GM10248 (cell line): ENCODE data around the gene PINLYP.

Source experiments
- CTCF ChIA-PET: fragments of 300-600 bp; sonication (Branson Sonifier 250); formaldehyde crosslinking; extraction: SDS; loops from one replicate; lab custom pipeline; 2021; ENCODE audit warnings: antibody characterized with exemption; lab: Yijun Ruan, JAX
- POLR2A ChIA-PET: fragments of 350-650 bp; sonication (Branson Sonifier 250); formaldehyde crosslinking; extraction: SDS; loops from one replicate; lab custom pipeline; 2020; ENCODE audit warnings: antibody characterized with exemption; lab: Yijun Ruan, JAX
- DNase-seq: peaks from one replicate; pipeline ENCODE4 v3.0.0; 2012; ENCODE audit errors: extremely low spot score
- TF ChIP-seq, protein P1 (sequence below): IDR thresholded peaks from 2 replicates; pipeline ENCODE4 v1.5.1; 2012; ENCODE audit warnings: mild to moderate bottlenecking, low read depth; ENCODE audit errors: extremely low read depth, missing control alignments, control extremely low read depth

The PINLYP gene

GRCh38 chr19:43589678-43590077 is 14.1 kb downstream of the PINLYP start:
- POLR2A ChIA-PET = no interaction called here
- no peak for DNase-seq
- TF ChIP-seq, protein P1, sequence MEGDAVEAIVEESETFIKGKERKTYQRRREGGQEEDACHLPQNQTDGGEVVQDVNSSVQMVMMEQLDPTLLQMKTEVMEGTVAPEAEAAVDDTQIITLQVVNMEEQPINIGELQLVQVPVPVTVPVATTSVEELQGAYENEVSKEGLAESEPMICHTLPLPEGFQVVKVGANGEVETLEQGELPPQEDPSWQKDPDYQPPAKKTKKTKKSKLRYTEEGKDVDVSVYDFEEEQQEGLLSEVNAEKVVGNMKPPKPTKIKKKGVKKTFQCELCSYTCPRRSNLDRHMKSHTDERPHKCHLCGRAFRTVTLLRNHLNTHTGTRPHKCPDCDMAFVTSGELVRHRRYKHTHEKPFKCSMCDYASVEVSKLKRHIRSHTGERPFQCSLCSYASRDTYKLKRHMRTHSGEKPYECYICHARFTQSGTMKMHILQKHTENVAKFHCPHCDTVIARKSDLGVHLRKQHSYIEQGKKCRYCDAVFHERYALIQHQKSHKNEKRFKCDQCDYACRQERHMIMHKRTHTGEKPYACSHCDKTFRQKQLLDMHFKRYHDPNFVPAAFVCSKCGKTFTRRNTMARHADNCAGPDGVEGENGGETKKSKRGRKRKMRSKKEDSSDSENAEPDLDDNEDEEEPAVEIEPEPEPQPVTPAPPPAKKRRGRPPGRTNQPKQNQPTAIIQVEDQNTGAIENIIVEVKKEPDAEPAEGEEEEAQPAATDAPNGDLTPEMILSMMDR = no peak
- CTCF ChIA-PET = interaction anchor here (1.0 to 4.0 kb wide), 3 partner anchors 35 to 142 kb away, joined by 3 to 13 read pairs (median 3); partner anchors contain the start of gene PHLDB3

DNA sequence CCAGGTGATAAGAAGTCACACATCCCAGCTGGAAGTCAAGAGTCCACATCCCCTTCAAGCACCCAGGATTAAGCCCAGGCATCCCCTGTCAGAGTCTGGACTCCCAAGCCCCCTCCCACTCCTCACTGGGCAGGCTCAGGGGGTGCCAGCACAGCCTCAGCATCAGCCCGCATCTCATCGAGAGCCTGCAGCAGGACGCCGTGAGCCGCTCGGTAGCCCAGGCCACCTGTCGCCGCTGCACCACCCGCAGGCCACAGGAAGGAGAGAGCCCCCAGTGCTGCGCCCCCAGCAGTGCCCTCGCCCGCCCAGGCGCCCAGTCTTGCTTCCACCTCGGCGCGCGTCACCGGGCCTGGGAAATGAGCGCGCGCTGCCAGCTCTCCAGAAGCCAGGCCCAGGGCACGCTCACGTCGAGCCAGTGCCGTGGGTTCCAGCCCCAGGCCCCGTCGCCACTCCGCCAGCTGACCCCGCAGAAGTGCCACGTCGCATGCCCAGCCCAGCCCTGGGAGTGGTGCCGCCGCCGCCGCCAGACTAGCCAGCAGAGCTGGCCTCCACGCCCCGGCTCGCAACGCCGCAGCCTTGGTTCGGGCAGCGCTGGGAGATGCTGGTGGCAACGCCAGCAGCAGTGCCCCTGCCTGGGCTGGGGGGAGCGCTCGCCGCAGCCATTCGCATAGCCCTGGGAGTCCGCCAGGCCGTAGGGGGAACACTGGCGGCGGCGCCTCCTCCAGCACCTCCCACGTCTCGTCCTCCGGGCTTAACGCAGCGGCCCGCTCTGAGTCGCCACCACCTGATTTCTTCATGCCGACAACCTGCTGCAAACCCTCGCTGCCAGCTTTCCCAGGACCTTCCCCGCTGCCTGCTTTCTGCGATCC is 16.5 kb downstream of the PINLYP start:
- POLR2A ChIA-PET = interaction anchor here (0.6 kb wide), 1 partner anchor 41 kb away, joined by 3 read pairs; no protein-coding TSS in a partner anchor
- TF ChIP-seq, protein P1 = no peak
- CTCF ChIA-PET = interaction anchor here (1.6 to 6.1 kb wide), 2 partner anchors 18 to 38 kb away, joined by 5 to 60 read pairs; no protein-coding TSS in a partner anchor
- no peak for DNase-seq

DNA sequence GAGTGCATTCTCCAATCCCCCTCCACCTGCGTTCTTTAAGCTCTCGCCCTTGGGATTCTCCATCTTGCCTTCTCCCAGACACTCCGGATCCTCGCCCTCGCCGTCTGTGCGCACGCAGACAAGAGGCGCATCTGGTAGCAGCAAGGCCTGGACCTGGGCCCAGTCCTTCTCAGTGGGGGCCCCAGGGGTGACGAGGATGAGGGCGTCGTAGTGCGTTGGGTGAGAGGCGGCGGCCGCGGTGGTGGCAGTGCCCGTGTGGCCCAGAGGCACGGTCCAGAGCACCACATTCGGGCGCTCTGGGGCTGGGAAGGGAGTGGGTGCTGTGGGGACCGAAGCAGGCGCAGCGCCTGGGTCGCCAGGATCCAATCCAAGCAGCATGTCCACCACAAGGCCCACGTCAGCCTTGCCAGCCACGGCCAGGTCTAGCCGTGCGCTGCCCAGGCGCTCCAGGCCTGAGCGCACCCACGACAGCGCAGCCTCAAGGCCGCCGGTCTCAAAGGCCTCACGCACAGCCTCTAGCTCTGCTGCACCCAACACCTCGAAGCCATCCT is 17.3 kb downstream of the PINLYP start:
- no peak for DNase-seq
- CTCF ChIA-PET = interaction anchor here (1.6 to 6.1 kb wide), 4 partner anchors 19 to 146 kb away, joined by 5 to 60 read pairs (median 20); no protein-coding TSS in a partner anchor
- TF ChIP-seq, protein P1 = no peak
- POLR2A ChIA-PET = no interaction called here

GRCh38 chr19:43594081-43594697 is 18.6 kb downstream of the PINLYP start:
- no peak for DNase-seq
- CTCF ChIA-PET = interaction anchor here (0.7 to 6.1 kb wide), 30 partner anchors 8 to 163 kb away, joined by 3 to 60 read pairs (median 4); partner anchors contain the start of genes PHLDB3, XRCC1 and ZNF575
- POLR2A ChIA-PET = interaction anchor here (0.8 to 1.0 kb wide), 2 partner anchors 19 to 74 kb away, joined by 3 read pairs; partner anchors contain the start of genes PINLYP and XRCC1
- TF ChIP-seq, protein P1 = no peak

DNA sequence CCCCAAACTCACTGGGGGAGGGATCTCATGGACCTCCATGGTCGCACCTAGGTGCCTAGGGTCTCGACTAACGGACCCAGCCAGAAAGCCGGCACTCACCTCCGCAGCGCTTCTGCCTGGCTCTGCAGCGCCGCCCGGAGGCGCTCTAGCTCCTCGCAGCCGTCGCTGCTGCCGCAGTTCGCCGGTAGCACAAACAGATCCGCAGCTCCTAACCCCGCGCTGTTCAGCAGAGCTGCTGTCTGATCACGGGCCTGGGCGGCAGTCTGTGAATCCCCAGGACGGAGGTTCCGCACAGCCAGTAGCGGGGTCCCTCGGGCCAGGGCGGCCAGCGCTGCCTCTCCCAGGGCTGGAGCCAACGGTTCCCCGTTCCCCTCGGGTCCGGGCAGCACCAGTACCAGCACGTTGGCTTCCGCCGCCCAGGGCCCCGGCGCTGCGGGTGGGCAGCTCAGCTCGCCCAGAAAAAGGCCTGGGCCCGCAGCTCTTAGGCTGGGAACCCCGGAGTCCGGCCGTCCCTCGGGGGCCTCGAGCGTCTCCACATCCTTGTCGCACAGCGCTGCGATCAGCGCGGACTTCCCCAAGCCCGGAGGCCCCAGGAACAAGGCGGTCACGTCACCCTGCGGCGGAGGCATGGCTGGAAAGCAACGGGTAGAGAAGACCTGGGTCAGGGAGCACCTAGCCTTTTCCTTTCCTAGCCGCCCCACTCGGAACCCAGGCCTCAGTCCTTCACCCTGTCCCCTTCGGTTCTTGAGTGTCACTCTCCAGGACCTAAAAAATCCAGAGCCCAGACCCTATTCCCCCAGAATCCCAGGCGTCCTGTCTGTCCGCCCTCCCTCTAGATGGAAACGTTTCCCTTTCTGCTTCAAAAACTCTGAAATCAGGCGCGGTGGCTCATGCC is 19.4 kb downstream of the PINLYP start:
- CTCF ChIA-PET = interaction anchor here (0.6 to 6.1 kb wide), 31 partner anchors 8 to 164 kb away, joined by 3 to 60 read pairs (median 4); partner anchors contain the start of genes PHLDB3, XRCC1 and ZNF575
- TF ChIP-seq, protein P1 = peak; percentile 99
- POLR2A ChIA-PET = interaction anchor here (0.8 to 1.1 kb wide), 3 partner anchors 19 to 73 kb away, joined by 3 to 4 read pairs (median 3); partner anchors contain the start of genes PINLYP and XRCC1
- peak; percentile 65 for DNase-seq
